PFSK-1 (cell line): ENCODE measurements around the gene TMEM100.

Experiments
- POLR2AphosphoS5 ChIP-seq: IDR thresholded peaks from 2 replicates; pipeline ENCODE4 v1.6.1; 2012; ENCODE audit warnings: low read depth, mild to moderate bottlenecking, control low read depth, low read length, moderate library complexity
- TAF1 ChIP-seq: IDR thresholded peaks from 2 replicates; pipeline ENCODE4 v1.6.1; 2012; ENCODE audit warnings: low read length, control low read depth, borderline replicate concordance; ENCODE audit not compliant: insufficient read depth
- TF ChIP-seq, protein P1 (sequence below), 2 experiments: IDR thresholded peaks; 2 replicates each; pipeline versions ENCODE4 v1.6.1 to v1.8.0; 2011 to 2012; ENCODE audit warnings: low read depth in 2 of 2, low read length in 2 of 2, control low read depth in 1 of 2, inconsistent platforms in 1 of 2, mild to moderate bottlenecking in 1 of 2, moderate library complexity in 1 of 2; ENCODE audit not compliant: insufficient read depth in 1 of 2

DNA sequence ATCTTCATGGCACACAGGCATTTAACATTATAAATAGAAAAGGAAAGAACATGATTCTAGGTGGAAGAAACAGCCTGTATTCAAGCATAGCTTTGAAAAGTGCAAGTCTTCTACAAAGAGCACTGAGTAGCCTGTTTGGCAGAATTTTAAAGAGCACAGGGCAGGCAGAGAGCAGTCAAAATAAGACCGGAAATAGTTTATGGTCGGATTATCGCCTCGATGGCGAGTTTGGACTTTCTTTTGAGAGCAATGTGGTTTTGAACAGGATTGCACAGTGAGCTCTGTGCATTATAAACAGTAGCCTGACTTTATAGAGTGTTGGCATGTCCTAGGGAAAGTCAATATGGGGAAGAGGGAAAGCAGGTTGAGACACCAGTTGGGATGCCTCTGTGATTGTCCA is 6.2 kb upstream of the TMEM100 start:
- TF ChIP-seq POLR2AphosphoS5 (no peak), TAF1 (no peak)
- TF ChIP-seq, protein P1, sequence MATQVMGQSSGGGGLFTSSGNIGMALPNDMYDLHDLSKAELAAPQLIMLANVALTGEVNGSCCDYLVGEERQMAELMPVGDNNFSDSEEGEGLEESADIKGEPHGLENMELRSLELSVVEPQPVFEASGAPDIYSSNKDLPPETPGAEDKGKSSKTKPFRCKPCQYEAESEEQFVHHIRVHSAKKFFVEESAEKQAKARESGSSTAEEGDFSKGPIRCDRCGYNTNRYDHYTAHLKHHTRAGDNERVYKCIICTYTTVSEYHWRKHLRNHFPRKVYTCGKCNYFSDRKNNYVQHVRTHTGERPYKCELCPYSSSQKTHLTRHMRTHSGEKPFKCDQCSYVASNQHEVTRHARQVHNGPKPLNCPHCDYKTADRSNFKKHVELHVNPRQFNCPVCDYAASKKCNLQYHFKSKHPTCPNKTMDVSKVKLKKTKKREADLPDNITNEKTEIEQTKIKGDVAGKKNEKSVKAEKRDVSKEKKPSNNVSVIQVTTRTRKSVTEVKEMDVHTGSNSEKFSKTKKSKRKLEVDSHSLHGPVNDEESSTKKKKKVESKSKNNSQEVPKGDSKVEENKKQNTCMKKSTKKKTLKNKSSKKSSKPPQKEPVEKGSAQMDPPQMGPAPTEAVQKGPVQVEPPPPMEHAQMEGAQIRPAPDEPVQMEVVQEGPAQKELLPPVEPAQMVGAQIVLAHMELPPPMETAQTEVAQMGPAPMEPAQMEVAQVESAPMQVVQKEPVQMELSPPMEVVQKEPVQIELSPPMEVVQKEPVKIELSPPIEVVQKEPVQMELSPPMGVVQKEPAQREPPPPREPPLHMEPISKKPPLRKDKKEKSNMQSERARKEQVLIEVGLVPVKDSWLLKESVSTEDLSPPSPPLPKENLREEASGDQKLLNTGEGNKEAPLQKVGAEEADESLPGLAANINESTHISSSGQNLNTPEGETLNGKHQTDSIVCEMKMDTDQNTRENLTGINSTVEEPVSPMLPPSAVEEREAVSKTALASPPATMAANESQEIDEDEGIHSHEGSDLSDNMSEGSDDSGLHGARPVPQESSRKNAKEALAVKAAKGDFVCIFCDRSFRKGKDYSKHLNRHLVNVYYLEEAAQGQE (IDR thresholded peaks at IDR 0.05; ENCODE audit: insufficient read depth in 1 of 2, low read depth in 2 of 2, low read length in 2 of 2): no peak
